GM19025 (cell line): Measurements from ENCODE around the gene CLRN1.
"Not testable (repeated sequence)": the region's sequence is repeated elsewhere in the genome, so short reads cannot be mapped to it uniquely, and the experiment has no call there.

ENCODE experiments used
- ATAC-seq: cut with Tn5 transposase; IDR thresholded peaks from one replicate; pipeline ENCODE4 v1.9.1; 2021; ENCODE audit warnings: mild to moderate bottlenecking, low read depth, moderate library complexity; ENCODE audit not compliant: unreplicated experiment

The CLRN1 gene

GRCh38 chr3:150972366-150973071 lies at the start of gene CLRN1:
Gene CLRN1 (minus strand): TSS chr3:150972727. CDS start chr3:150972708, 19 bp downstream.
- no peak for ATAC-seq

- ATAC-seq: no peak
Observed at GRCh38 chr3:151016478-151016795, 43.9 kb upstream of the CLRN1 start.

- ATAC-seq: no peak
Observed at GRCh38 chr3:151015767-151016477, 43.4 kb upstream of the CLRN1 start.

- no peak for ATAC-seq
Observed at GRCh38 chr3:151015181-151015580, 42.7 kb upstream of the CLRN1 start.

- ATAC-seq: no peak
Observed at GRCh38 chr3:151014501-151015018, 42.0 kb upstream of the CLRN1 start.

- no peak for ATAC-seq
Observed at GRCh38 chr3:151012753-151013152, 40.2 kb upstream of the CLRN1 start.

- ATAC-seq: no peak
Observed at GRCh38 chr3:151011427-151011826, 38.9 kb upstream of the CLRN1 start.

- no peak for ATAC-seq
Observed at GRCh38 chr3:151009981-151010380, 37.5 kb upstream of the CLRN1 start.

- no peak for ATAC-seq
Observed at GRCh38 chr3:151009430-151009829, 36.9 kb upstream of the CLRN1 start.

- no peak for ATAC-seq
Observed at GRCh38 chr3:151008699-151009098, 36.2 kb upstream of the CLRN1 start.

- ATAC-seq: no peak
Observed at GRCh38 chr3:151003768-151004134, 31.2 kb upstream of the CLRN1 start.

GRCh38 chr3:151003029-151003767 lies 30.7 kb upstream of the CLRN1 start:
- ATAC-seq: no peak

- ATAC-seq: no peak
Observed at GRCh38 chr3:151002003-151002981, 29.8 kb upstream of the CLRN1 start.

- ATAC-seq: no peak
Observed at GRCh38 chr3:150998996-150999395, 26.5 kb upstream of the CLRN1 start.

- ATAC-seq: no peak
Observed at GRCh38 chr3:150996731-150997130, 24.2 kb upstream of the CLRN1 start.

- ATAC-seq: no peak
Observed at GRCh38 chr3:150995510-150995909, 23.0 kb upstream of the CLRN1 start.

- no peak for ATAC-seq
Observed at GRCh38 chr3:150989208-150989607, 16.7 kb upstream of the CLRN1 start.

GRCh38 chr3:150988395-150988794 lies 15.9 kb upstream of the CLRN1 start:
- ATAC-seq: not testable (repeated sequence)

- ATAC-seq: no peak
Observed at GRCh38 chr3:150985711-150986110, 13.2 kb upstream of the CLRN1 start.

- ATAC-seq: no peak
Observed at GRCh38 chr3:150984066-150984465, 11.5 kb upstream of the CLRN1 start.
